Immature natural killer cell (primary cell): ENCODE results near the gene SIL1. TPM values are rescaled to one million over a fixed set of nuclear protein-coding genes. Genes with fewer than 3 reads are reported as not detected.
A peak's percentile ranks its signal among the peaks of the same experiment; 100 is the strongest.

Source experiments
- DNase-seq, 3 donors: peaks; one replicate each; pipeline ENCODE4 v3.0.0; 2022; ENCODE audit warnings: mixed read lengths in 1 of 3
- H3K27ac Mint-ChIP-seq, 6 donors: one replicate each; pipeline ENCODE4 v1.8.0; 2020; ENCODE audit warnings: mixed read lengths in 6 of 6, mild to moderate bottlenecking in 5 of 6, inconsistent platforms in 4 of 6, moderate library complexity in 3 of 6
- H3K27me3 Mint-ChIP-seq, 3 donors: one replicate each; pipeline ENCODE4 v1.8.0; 2020 to 2021; ENCODE audit warnings: low read depth in 3 of 3, mild to moderate bottlenecking in 3 of 3, mixed read lengths in 3 of 3, moderate library complexity in 3 of 3, inconsistent platforms in 1 of 3
- H3K36me3 Mint-ChIP-seq, 3 donors: one replicate each; pipeline ENCODE4 v1.8.0; 2020; ENCODE audit warnings: mixed read lengths in 3 of 3, inconsistent platforms in 2 of 3, mild to moderate bottlenecking in 2 of 3
- H3K4me1 Mint-ChIP-seq, 2 donors: one replicate each; pipeline ENCODE4 v1.8.0; 2020; ENCODE audit warnings: inconsistent platforms in 2 of 2, mild to moderate bottlenecking in 2 of 2, mixed read lengths in 2 of 2, moderate library complexity in 1 of 2
- H3K4me3 Mint-ChIP-seq, 5 donors: one replicate each; pipeline ENCODE4 v1.8.0; 2020; ENCODE audit warnings: mild to moderate bottlenecking in 5 of 5, mixed read lengths in 5 of 5, inconsistent platforms in 3 of 5, moderate library complexity in 3 of 5
- H3K9me3 Mint-ChIP-seq, 6 donors: one replicate each; pipeline ENCODE4 v1.8.0; 2020; ENCODE audit warnings: mild to moderate bottlenecking in 6 of 6, mixed read lengths in 6 of 6, inconsistent platforms in 4 of 6, moderate library complexity in 3 of 6
- polyA plus RNA-seq, 3 donors: library from polyadenylated mRNA; unstranded; fragments of 300-500 nt; fragmentation: Illumina TruSeq; gene quantifications; one replicate each; pipeline ENCODE4 v1.2.3, GENCODE V29; 2021

SIL1 gene
- polyA plus RNA-seq, 3 donors from 2014 or later, result 22.0 to 22.7 (median 22.1) TPM

- H3K27ac Mint-ChIP-seq, result peak overlapping the region in 2 of 6 donors; percentile 9 to 79
- H3K9me3 Mint-ChIP-seq, result no peaks in the 10 kb centered on the region
- no peak for DNase-seq
- H3K27me3 Mint-ChIP-seq, result peaks cover 0 to 4% (median 0%) of the 10 kb centered on the region in 3 donors
- peaks cover 10% of the 10 kb centered on the region in 2 donors for H3K4me1 Mint-ChIP-seq
- peaks cover 0 to 7% (median 3%) of the 10 kb centered on the region in 3 donors for H3K36me3 Mint-ChIP-seq
- no peak overlapping the region for H3K4me3 Mint-ChIP-seq
These were observed 60.1 kb downstream of the SIL1 start for GRCh38 chr5:139138109-139138508.

- Mint-ChIP-seq H3K36me3 (peaks cover 0 to 8% (median 3%) of the 10 kb centered on the region in 3 donors), H3K27me3 (peaks cover 0 to 4% (median 0%) of the 10 kb centered on the region in 3 donors), H3K9me3 (no peaks in the 10 kb centered on the region), H3K4me3 (no peak overlapping the region), H3K27ac (peak overlapping the region in 1 of 6 donors; percentile 9), H3K4me1 (peaks cover 10% of the 10 kb centered on the region in 2 donors)
- DNase-seq, result no peak
These were observed 60.5 kb downstream of the SIL1 start for GRCh38 chr5:139137697-139138096.

GRCh38 chr5:139134906-139135305 is 63.3 kb downstream of the SIL1 start:
- H3K9me3 Mint-ChIP-seq, result no peaks in the 10 kb centered on the region
- H3K27ac Mint-ChIP-seq, result peak overlapping the region in 1 of 6 donors; percentile 51
- peaks cover 15 to 23% of the 10 kb centered on the region in 2 donors for H3K4me1 Mint-ChIP-seq
- DNase-seq, result no peak
- peaks cover 0 to 15% (median 3%) of the 10 kb centered on the region in 3 donors for H3K36me3 Mint-ChIP-seq
- H3K4me3 Mint-ChIP-seq, result no peak overlapping the region
- peaks cover 0 to 11% (median 0%) of the 10 kb centered on the region in 3 donors for H3K27me3 Mint-ChIP-seq

GRCh38 chr5:139133282-139133681 is 64.9 kb downstream of the SIL1 start:
- Mint-ChIP-seq H3K4me3 (no peak overlapping the region), H3K36me3 (peaks cover 0 to 15% (median 3%) of the 10 kb centered on the region in 3 donors), H3K4me1 (peaks cover 14 to 24% of the 10 kb centered on the region in 2 donors), H3K27ac (no peak overlapping the region), H3K9me3 (no peaks in the 10 kb centered on the region), H3K27me3 (peaks cover 0 to 11% (median 0%) of the 10 kb centered on the region in 3 donors)
- no peak for DNase-seq

GRCh38 chr5:139132515-139132914 is 65.7 kb downstream of the SIL1 start:
- Mint-ChIP-seq H3K9me3 (no peaks in the 10 kb centered on the region), H3K27me3 (peaks cover 0 to 9% (median 0%) of the 10 kb centered on the region in 3 donors), H3K36me3 (peaks cover 5 to 22% (median 9%) of the 10 kb centered on the region in 3 donors), H3K4me1 (peaks cover 9 to 17% of the 10 kb centered on the region in 2 donors), H3K4me3 (peak overlapping the region in 1 of 5 donors; percentile 1), H3K27ac (no peak overlapping the region)
- DNase-seq, result no peak

GRCh38 chr5:139131921-139132432 is 66.2 kb downstream of the SIL1 start:
- H3K27ac Mint-ChIP-seq, result no peak overlapping the region

GRCh38 chr5:139131465-139131864 is 66.7 kb downstream of the SIL1 start:
- Mint-ChIP-seq H3K27me3 (peaks cover 0 to 9% (median 0%) of the 10 kb centered on the region in 3 donors), H3K4me1 (peaks cover 9 to 17% of the 10 kb centered on the region in 2 donors), H3K27ac (no peak overlapping the region), H3K4me3 (no peak overlapping the region), H3K9me3 (no peaks in the 10 kb centered on the region), H3K36me3 (peaks cover 10 to 29% (median 15%) of the 10 kb centered on the region in 3 donors)
- no peak for DNase-seq

More at GRCh38 chr5:139131921-139132432, 66.2 kb downstream of the SIL1 start:
- H3K27me3 Mint-ChIP-seq, result peaks cover 0 to 9% (median 0%) of the 10 kb centered on the region in 3 donors
- no peaks in the 10 kb centered on the region for H3K9me3 Mint-ChIP-seq
- peaks cover 9 to 27% (median 10%) of the 10 kb centered on the region in 3 donors for H3K36me3 Mint-ChIP-seq
- peaks cover 9 to 17% of the 10 kb centered on the region in 2 donors for H3K4me1 Mint-ChIP-seq
- no peak for DNase-seq
- no peak overlapping the region for H3K4me3 Mint-ChIP-seq

GRCh38 chr5:139131062-139131461 is 67.1 kb downstream of the SIL1 start:
- Mint-ChIP-seq H3K27me3 (peaks cover 0 to 9% (median 0%) of the 10 kb centered on the region in 3 donors), H3K4me1 (peaks cover 9 to 17% of the 10 kb centered on the region in 2 donors), H3K4me3 (no peak overlapping the region), H3K27ac (no peak overlapping the region), H3K9me3 (no peaks in the 10 kb centered on the region), H3K36me3 (peaks cover 12 to 29% (median 19%) of the 10 kb centered on the region in 3 donors)
- DNase-seq, result no peak

- no peaks in the 10 kb centered on the region for H3K9me3 Mint-ChIP-seq
- H3K4me3 Mint-ChIP-seq, result peak overlapping the region in 1 of 5 donors; percentile 36
- DNase-seq, result peak; percentile 27 to 39 (median 32)
- peaks cover 0 to 9% (median 0%) of the 10 kb centered on the region in 3 donors for H3K27me3 Mint-ChIP-seq
- H3K36me3 Mint-ChIP-seq, result peaks cover 11 to 29% (median 22%) of the 10 kb centered on the region in 3 donors
- peaks cover 9 to 17% of the 10 kb centered on the region in 2 donors for H3K4me1 Mint-ChIP-seq
- no peak overlapping the region for H3K27ac Mint-ChIP-seq
These were observed 68.0 kb downstream of the SIL1 start for GRCh38 chr5:139130214-139130613.

- Mint-ChIP-seq H3K36me3 (peaks cover 11 to 27% (median 14%) of the 10 kb centered on the region in 3 donors), H3K27me3 (peaks cover 0 to 7% (median 0%) of the 10 kb centered on the region in 3 donors)
These were observed 71.5 kb downstream of the SIL1 start for GRCh38 chr5:139126711-139127111.

GRCh38 chr5:139125991-139126390 is 72.2 kb downstream of the SIL1 start:
- peaks cover 0 to 6% (median 0%) of the 10 kb centered on the region in 3 donors for H3K27me3 Mint-ChIP-seq
- no peaks in the 10 kb centered on the region for H3K9me3 Mint-ChIP-seq
- peaks cover 11 to 29% (median 14%) of the 10 kb centered on the region in 3 donors for H3K36me3 Mint-ChIP-seq
- no peak for DNase-seq
- H3K27ac Mint-ChIP-seq, result no peak overlapping the region
- H3K4me1 Mint-ChIP-seq, result peaks cover 9 to 15% of the 10 kb centered on the region in 2 donors
- H3K4me3 Mint-ChIP-seq, result no peak overlapping the region

More at GRCh38 chr5:139126711-139127111, 71.5 kb downstream of the SIL1 start:
- Mint-ChIP-seq H3K4me1 (peaks cover 9 to 17% of the 10 kb centered on the region in 2 donors), H3K9me3 (no peaks in the 10 kb centered on the region), H3K4me3 (no peak overlapping the region), H3K27ac (peak overlapping the region in 1 of 6 donors; percentile 17)
- no peak for DNase-seq

GRCh38 chr5:139124774-139125520 is 73.2 kb downstream of the SIL1 start:
- peaks cover 2 to 4% of the 10 kb centered on the region in 2 donors for H3K4me1 Mint-ChIP-seq
- H3K36me3 Mint-ChIP-seq, result peaks cover 14 to 39% (median 16%) of the 10 kb centered on the region in 3 donors
- no peak overlapping the region for H3K4me3 Mint-ChIP-seq

GRCh38 chr5:139121120-139121519 is 77.0 kb downstream of the SIL1 start:
- H3K27me3 Mint-ChIP-seq, result no peaks in the 10 kb centered on the region
- no peak overlapping the region for H3K27ac Mint-ChIP-seq
- H3K9me3 Mint-ChIP-seq, result no peaks in the 10 kb centered on the region
- no peak for DNase-seq
- H3K4me3 Mint-ChIP-seq, result no peak overlapping the region
- peaks cover 7 to 39% (median 9%) of the 10 kb centered on the region in 3 donors for H3K36me3 Mint-ChIP-seq
- H3K4me1 Mint-ChIP-seq, result peaks cover 2 to 6% of the 10 kb centered on the region in 2 donors

More at GRCh38 chr5:139124774-139125520, 73.2 kb downstream of the SIL1 start:
- DNase-seq, result no peak
- no peaks in the 10 kb centered on the region for H3K9me3 Mint-ChIP-seq
- H3K27ac Mint-ChIP-seq, result no peak overlapping the region
- H3K27me3 Mint-ChIP-seq, result no peaks in the 10 kb centered on the region

GRCh38 chr5:139120521-139120920 is 77.6 kb downstream of the SIL1 start:
- Mint-ChIP-seq H3K27ac (no peak overlapping the region), H3K4me3 (no peak overlapping the region)

More at GRCh38 chr5:139120521-139120920, 77.6 kb downstream of the SIL1 start:
- peaks cover 2 to 6% of the 10 kb centered on the region in 2 donors for H3K4me1 Mint-ChIP-seq
- no peaks in the 10 kb centered on the region for H3K27me3 Mint-ChIP-seq
- no peaks in the 10 kb centered on the region for H3K9me3 Mint-ChIP-seq
- no peak for DNase-seq
- H3K36me3 Mint-ChIP-seq, result peaks cover 5 to 35% (median 9%) of the 10 kb centered on the region in 3 donors
